HepG2 (cell line): ENCODE results near the gene MEX3C. TPM values are rescaled to one million over a fixed set of nuclear protein-coding genes. Genes with fewer than 3 reads are reported as not detected.
A peak's percentile ranks its signal among the peaks of the same experiment; 100 is the strongest.

Experiments used
- ASH2L ChIP-seq: fragments of 300-600, 200-600 bp; sonication (generic); IDR thresholded peaks from 2 replicates; pipeline ENCODE4 v1.7.0; 2017; ENCODE audit warnings: low read depth, mild to moderate bottlenecking, moderate library complexity, mixed read lengths, low read length; ENCODE audit not compliant: insufficient read length
- ETV5 ChIP-seq: IDR thresholded peaks from 2 replicates; pipeline ENCODE4 v1.6.1; 2018; ENCODE audit warnings: missing biosample characterization, missing genetic modification reagents, inconsistent platforms, borderline replicate concordance
- JUN ChIP-seq: sonication (generic); formaldehyde crosslinking; IDR thresholded peaks from 2 replicates; pipeline ENCODE4 v1.4.0; 2020; ENCODE audit warnings: mild to moderate bottlenecking, missing genetic modification reagents
- NCOA5 ChIP-seq: sonication (generic); formaldehyde crosslinking; IDR thresholded peaks from 2 replicates; pipeline ENCODE4 v1.4.0; 2020; ENCODE audit warnings: missing genetic modification reagents
- PLRG1 ChIP-seq: fragments of 450-650 bp; conservative IDR thresholded peaks from 2 replicates; pipeline ENCODE4 v1.6.1; 2016
- RFXANK ChIP-seq: IDR thresholded peaks from 2 replicates; pipeline ENCODE4 v1.6.1; 2016
- SMAD1 ChIP-seq: sonication (generic); formaldehyde crosslinking; IDR thresholded peaks from 2 replicates; pipeline ENCODE4 v1.4.0; 2020; ENCODE audit warnings: missing genetic modification reagents, low read depth, mild to moderate bottlenecking, borderline replicate concordance
- SP4 ChIP-seq: sonication (generic); formaldehyde crosslinking; IDR thresholded peaks from 2 replicates; pipeline ENCODE4 v1.8.1; 2023; ENCODE audit warnings: mild to moderate bottlenecking, missing genetic modification reagents
- TBX2 ChIP-seq: sonication (generic); formaldehyde crosslinking; IDR thresholded peaks from 2 replicates; pipeline ENCODE4 v1.5.0; 2020; ENCODE audit warnings: missing genetic modification reagents, mild to moderate bottlenecking, borderline replicate concordance
- ZNF441 ChIP-seq: sonication (generic); formaldehyde crosslinking; IDR thresholded peaks from 2 replicates; pipeline ENCODE4 v1.7.0; 2021; ENCODE audit warnings: missing genetic modification reagents, borderline replicate concordance
- polyA plus RNA-seq, 8 experiments: library from polyadenylated mRNA; depleted of rRNA in 3 of 8; stranded (reverse) in 7 of 8; unstranded in 1 of 8; fragments of >200 nt; fragmentation: Illumina TruSeq in 4 of 8; extraction: Trizol in 4 of 8; gene quantifications; 2 replicates each; pipeline versions ENCODE4 v1.2.1 to v1.2.3, GENCODE V29; 2011 to 2016; ENCODE audit warnings: low read depth in 4 of 8, missing spikeins in 1 of 8, mixed read lengths in 1 of 8; ENCODE audit not compliant: insufficient read depth in 1 of 8
- total RNA-seq, 5 experiments: library from RNA; depleted of rRNA; stranded (reverse); fragments of >200 nt; fragmentation: Illumina TruSeq; extraction: Trizol; gene quantifications; 2 replicates each; pipeline ENCODE4 v1.2.3, GENCODE V29; 2016; ENCODE audit warnings: low read depth in 1 of 5
- TF ChIP-seq, protein P1 (sequence below): sonication (generic); formaldehyde crosslinking; conservative IDR thresholded peaks from 2 replicates; pipeline ENCODE4 v1.4.0; 2020; ENCODE audit warnings: missing genetic modification reagents
- TF ChIP-seq, protein P2 (sequence below): sonication (generic); formaldehyde crosslinking; IDR thresholded peaks from 2 replicates; pipeline ENCODE4 v1.9.0; 2022; ENCODE audit warnings: missing genetic modification reagents, mild to moderate bottlenecking, borderline replicate concordance
- TF ChIP-seq, protein P3 (sequence below): sonication (generic); formaldehyde crosslinking; IDR thresholded peaks from 2 replicates; pipeline ENCODE4 v1.5.1; 2020; ENCODE audit warnings: missing genetic modification reagents, mild to moderate bottlenecking, borderline replicate concordance
- TF ChIP-seq, protein P4 (sequence below): sonication (generic); formaldehyde crosslinking; conservative IDR thresholded peaks from 2 replicates; pipeline ENCODE4 v1.8.1; 2023; ENCODE audit warnings: missing genetic modification reagents
- TF ChIP-seq, protein P5 (sequence below): sonication (generic); formaldehyde crosslinking; IDR thresholded peaks from 2 replicates; pipeline ENCODE4 v1.4.0; 2020; ENCODE audit warnings: mild to moderate bottlenecking, missing genetic modification reagents, borderline replicate concordance

The MEX3C gene
- total and polyA plus RNA-seq, 2 of the 13 experiments (the other 11 are each of a cell fraction or from before 2014, with no cell fraction given), result 34.8 to 36.4 TPM

DNA sequence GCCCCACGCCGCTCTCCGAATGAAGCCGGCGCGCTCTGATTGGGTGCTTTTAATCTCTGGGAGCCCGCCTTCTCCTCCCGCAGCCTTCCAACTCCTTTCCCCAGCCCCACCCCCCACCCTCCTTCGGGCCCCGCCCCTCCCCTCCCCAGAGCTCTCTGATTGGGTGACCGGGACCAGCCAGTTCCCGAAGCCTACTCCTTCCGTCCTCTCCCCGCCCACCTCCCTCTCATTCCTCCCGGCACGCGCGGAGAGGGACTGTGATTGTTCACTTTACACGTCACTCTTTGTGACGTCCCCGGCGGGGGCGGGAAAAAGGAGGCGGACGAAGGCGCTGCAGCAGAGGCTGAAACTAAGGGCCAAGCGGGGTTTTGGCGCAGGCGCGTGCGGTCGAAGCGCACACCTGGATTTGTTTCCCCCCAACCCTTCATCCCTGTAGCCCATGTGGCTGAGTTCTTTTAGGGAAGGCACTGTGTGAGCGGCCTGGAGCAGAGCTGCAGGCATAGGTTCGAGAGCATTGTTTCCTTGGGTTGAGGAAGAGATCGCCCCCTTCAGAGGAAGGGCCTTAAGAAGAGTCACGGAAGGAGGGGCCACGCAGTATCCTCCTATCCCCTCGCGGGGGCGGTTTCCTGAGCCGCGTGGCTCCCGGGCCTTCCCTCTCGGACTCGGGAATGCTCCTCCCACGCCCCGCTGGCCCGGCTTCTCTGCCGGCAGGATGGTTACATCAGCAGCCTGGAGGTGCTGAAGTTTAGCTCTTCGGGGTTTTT lies at the start of gene MEX3C (continued):
- TF ChIP-seq ASH2L (peak; percentile 70), RFXANK (CRISPR knock-in tag) (no peak), NCOA5 (no peak), ETV5 (CRISPR knock-in tag) (peak; percentile 28; the same call in 1 of the 2 replicates), ZNF441 (no peak), SMAD1 (CRISPR knock-in tag) (peak; percentile 35; the same call in 1 of the 2 replicates), PLRG1 (no peak), SP4 (CRISPR knock-in tag) (peak; percentile 96), TBX2 (CRISPR knock-in tag) (peak; percentile 74; the same call in 1 of the 2 replicates), JUN (CRISPR knock-in tag) (peak; percentile 64; the same call in 1 of the 2 replicates)
- TF ChIP-seq, protein P1, sequence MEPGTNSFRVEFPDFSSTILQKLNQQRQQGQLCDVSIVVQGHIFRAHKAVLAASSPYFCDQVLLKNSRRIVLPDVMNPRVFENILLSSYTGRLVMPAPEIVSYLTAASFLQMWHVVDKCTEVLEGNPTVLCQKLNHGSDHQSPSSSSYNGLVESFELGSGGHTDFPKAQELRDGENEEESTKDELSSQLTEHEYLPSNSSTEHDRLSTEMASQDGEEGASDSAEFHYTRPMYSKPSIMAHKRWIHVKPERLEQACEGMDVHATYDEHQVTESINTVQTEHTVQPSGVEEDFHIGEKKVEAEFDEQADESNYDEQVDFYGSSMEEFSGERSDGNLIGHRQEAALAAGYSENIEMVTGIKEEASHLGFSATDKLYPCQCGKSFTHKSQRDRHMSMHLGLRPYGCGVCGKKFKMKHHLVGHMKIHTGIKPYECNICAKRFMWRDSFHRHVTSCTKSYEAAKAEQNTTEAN (CRISPR knock-in tag), result 0 out of 2 replicates have a peak, but pooled peaks have one; percentile 61
- TF ChIP-seq, protein P2, sequence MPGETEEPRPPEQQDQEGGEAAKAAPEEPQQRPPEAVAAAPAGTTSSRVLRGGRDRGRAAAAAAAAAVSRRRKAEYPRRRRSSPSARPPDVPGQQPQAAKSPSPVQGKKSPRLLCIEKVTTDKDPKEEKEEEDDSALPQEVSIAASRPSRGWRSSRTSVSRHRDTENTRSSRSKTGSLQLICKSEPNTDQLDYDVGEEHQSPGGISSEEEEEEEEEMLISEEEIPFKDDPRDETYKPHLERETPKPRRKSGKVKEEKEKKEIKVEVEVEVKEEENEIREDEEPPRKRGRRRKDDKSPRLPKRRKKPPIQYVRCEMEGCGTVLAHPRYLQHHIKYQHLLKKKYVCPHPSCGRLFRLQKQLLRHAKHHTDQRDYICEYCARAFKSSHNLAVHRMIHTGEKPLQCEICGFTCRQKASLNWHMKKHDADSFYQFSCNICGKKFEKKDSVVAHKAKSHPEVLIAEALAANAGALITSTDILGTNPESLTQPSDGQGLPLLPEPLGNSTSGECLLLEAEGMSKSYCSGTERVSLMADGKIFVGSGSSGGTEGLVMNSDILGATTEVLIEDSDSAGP (CRISPR knock-in tag), result peak; percentile 64; the same call in 1 of the 2 replicates
- TF ChIP-seq, protein P3, sequence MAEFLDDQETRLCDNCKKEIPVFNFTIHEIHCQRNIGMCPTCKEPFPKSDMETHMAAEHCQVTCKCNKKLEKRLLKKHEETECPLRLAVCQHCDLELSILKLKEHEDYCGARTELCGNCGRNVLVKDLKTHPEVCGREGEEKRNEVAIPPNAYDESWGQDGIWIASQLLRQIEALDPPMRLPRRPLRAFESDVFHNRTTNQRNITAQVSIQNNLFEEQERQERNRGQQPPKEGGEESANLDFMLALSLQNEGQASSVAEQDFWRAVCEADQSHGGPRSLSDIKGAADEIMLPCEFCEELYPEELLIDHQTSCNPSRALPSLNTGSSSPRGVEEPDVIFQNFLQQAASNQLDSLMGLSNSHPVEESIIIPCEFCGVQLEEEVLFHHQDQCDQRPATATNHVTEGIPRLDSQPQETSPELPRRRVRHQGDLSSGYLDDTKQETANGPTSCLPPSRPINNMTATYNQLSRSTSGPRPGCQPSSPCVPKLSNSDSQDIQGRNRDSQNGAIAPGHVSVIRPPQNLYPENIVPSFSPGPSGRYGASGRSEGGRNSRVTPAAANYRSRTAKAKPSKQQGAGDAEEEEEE (CRISPR knock-in tag), result no peak
- TF ChIP-seq, protein P4, sequence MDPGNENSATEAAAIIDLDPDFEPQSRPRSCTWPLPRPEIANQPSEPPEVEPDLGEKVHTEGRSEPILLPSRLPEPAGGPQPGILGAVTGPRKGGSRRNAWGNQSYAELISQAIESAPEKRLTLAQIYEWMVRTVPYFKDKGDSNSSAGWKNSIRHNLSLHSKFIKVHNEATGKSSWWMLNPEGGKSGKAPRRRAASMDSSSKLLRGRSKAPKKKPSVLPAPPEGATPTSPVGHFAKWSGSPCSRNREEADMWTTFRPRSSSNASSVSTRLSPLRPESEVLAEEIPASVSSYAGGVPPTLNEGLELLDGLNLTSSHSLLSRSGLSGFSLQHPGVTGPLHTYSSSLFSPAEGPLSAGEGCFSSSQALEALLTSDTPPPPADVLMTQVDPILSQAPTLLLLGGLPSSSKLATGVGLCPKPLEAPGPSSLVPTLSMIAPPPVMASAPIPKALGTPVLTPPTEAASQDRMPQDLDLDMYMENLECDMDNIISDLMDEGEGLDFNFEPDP, result no peak
- TF ChIP-seq, protein P5, sequence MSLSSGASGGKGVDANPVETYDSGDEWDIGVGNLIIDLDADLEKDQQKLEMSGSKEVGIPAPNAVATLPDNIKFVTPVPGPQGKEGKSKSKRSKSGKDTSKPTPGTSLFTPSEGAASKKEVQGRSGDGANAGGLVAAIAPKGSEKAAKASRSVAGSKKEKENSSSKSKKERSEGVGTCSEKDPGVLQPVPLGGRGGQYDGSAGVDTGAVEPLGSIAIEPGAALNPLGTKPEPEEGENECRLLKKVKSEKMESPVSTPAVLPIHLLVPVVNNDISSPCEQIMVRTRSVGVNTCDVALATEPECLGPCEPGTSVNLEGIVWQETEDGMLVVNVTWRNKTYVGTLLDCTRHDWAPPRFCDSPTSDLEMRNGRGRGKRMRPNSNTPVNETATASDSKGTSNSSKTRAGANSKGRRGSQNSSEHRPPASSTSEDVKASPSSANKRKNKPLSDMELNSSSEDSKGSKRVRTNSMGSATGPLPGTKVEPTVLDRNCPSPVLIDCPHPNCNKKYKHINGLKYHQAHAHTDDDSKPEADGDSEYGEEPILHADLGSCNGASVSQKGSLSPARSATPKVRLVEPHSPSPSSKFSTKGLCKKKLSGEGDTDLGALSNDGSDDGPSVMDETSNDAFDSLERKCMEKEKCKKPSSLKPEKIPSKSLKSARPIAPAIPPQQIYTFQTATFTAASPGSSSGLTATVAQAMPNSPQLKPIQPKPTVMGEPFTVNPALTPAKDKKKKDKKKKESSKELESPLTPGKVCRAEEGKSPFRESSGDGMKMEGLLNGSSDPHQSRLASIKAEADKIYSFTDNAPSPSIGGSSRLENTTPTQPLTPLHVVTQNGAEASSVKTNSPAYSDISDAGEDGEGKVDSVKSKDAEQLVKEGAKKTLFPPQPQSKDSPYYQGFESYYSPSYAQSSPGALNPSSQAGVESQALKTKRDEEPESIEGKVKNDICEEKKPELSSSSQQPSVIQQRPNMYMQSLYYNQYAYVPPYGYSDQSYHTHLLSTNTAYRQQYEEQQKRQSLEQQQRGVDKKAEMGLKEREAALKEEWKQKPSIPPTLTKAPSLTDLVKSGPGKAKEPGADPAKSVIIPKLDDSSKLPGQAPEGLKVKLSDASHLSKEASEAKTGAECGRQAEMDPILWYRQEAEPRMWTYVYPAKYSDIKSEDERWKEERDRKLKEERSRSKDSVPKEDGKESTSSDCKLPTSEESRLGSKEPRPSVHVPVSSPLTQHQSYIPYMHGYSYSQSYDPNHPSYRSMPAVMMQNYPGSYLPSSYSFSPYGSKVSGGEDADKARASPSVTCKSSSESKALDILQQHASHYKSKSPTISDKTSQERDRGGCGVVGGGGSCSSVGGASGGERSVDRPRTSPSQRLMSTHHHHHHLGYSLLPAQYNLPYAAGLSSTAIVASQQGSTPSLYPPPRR (CRISPR knock-in tag), result peak; percentile 27; the same call in 1 of the 2 replicates
